Activated naive CD4-positive, alpha-beta T cell treated with anti-CD3 and anti-CD28 coated beads for 36 hours (primary cell): ENCODE measurements around the gene SMIM7. TPM values are rescaled to one million over a fixed set of nuclear protein-coding genes. Genes with fewer than 3 reads are reported as not detected.

ENCODE experiments used
- CTCF ChIA-PET: fragments of 350-600 bp; sonication (Branson Sonifier 250); formaldehyde crosslinking; loops from one replicate; lab custom pipeline; 2021; ENCODE audit warnings: antibody characterized with exemption; lab: Charles Lee
- DNase-seq: peaks from one replicate; pipeline ENCODE4 v3.0.0-alpha.2; 2020
- H3K27ac Mint-ChIP-seq: one replicate; pipeline ENCODE4 v1.8.0; 2021; ENCODE audit warnings: mild to moderate bottlenecking, mixed read lengths
- H3K27me3 Mint-ChIP-seq: one replicate; pipeline ENCODE4 v1.8.0; 2021; ENCODE audit warnings: low read depth, mixed read lengths
- H3K36me3 Mint-ChIP-seq: one replicate; pipeline ENCODE4 v1.8.0; 2021; ENCODE audit warnings: low read depth, mixed read lengths
- H3K4me1 Mint-ChIP-seq: one replicate; pipeline ENCODE4 v1.8.0; 2021; ENCODE audit warnings: low read depth, mixed read lengths
- H3K4me3 Mint-ChIP-seq: one replicate; pipeline ENCODE4 v1.8.0; 2021; ENCODE audit warnings: mild to moderate bottlenecking, moderate library complexity, mixed read lengths
- H3K9me3 Mint-ChIP-seq: one replicate; pipeline ENCODE4 v1.8.0; 2021; ENCODE audit warnings: mixed read lengths
- intact Hi-C: fragments of 100-400 bp; cut with micrococcal nuclease; formaldehyde crosslinking; loops from one replicate; pipeline ENCODE4 v1.15.1; 2023
- total RNA-seq, 2 experiments: library from RNA; stranded (reverse); gene quantifications; one replicate each; pipeline ENCODE4 v1.2.3, GENCODE V29; 2021

The SMIM7 gene
- total RNA-seq, 2 experiments from 2014 or later, result 51.0 to 59.2 TPM

- H3K36me3 Mint-ChIP-seq, result peaks cover 14% of the 10 kb centered on the region
- CTCF ChIA-PET, result interaction anchor here (0.7 kb wide), 1 partner anchor 1176 kb away, joined by 3 read pairs; no protein-coding TSS in a partner anchor
- H3K9me3 Mint-ChIP-seq, result no peaks in the 10 kb centered on the region
- peaks cover 46% of the 10 kb centered on the region for H3K4me1 Mint-ChIP-seq
- H3K27me3 Mint-ChIP-seq, result no peaks in the 10 kb centered on the region
- H3K4me3 Mint-ChIP-seq, result peak within 1 kb of the TSS; percentile 99
- H3K27ac Mint-ChIP-seq, result peak within 1 kb of the TSS; percentile 99
- peak; percentile 96 for DNase-seq
- intact Hi-C loops, result loop anchor here (1.0 to 2.0 kb wide), 8 partner anchors 32 to 156 kb away; partner anchors contain the start of genes C19orf44, CALR3, CHERP and SLC35E1
These were observed 31.6 kb downstream of the SMIM7 start, which contains the start of gene MED26 for GRCh38 chr19:16628183-16628983. TSS of gene MED26 (minus strand) at chr19:16628204. CDS start at chr19:16627943, 261 bp downstream.

- H3K36me3 Mint-ChIP-seq, result peaks cover 14% of the 10 kb centered on the region
- peaks cover 47% of the 10 kb centered on the region for H3K4me1 Mint-ChIP-seq
- no peaks in the 10 kb centered on the region for H3K9me3 Mint-ChIP-seq
- H3K27ac Mint-ChIP-seq, result no peak overlapping the region
- intact Hi-C loops, result loop anchor here (1.0 to 2.0 kb wide), 8 partner anchors 32 to 155 kb away; partner anchors contain the start of genes C19orf44, CALR3, CHERP and SLC35E1
- CTCF ChIA-PET, result no interaction called here
- no peak for DNase-seq
- peak overlapping the region; percentile 91 for H3K4me3 Mint-ChIP-seq
- H3K27me3 Mint-ChIP-seq, result no peaks in the 10 kb centered on the region
These were observed 32.1 kb downstream of the SMIM7 start for GRCh38 chr19:16627928-16628182.

GRCh38 chr19:16627193-16627927 is 32.6 kb downstream of the SMIM7 start:
- intact Hi-C loops, result no loop called here
- peak; percentile 32 for DNase-seq
- Mint-ChIP-seq H3K27ac (peak overlapping the region; percentile 81), H3K36me3 (peaks cover 14% of the 10 kb centered on the region), H3K4me3 (peak overlapping the region; percentile 91), H3K9me3 (no peaks in the 10 kb centered on the region), H3K27me3 (no peaks in the 10 kb centered on the region), H3K4me1 (peaks cover 47% of the 10 kb centered on the region)
- CTCF ChIA-PET, result interaction anchor here (1.3 to 1.4 kb wide), 2 partner anchors 43 to 92 kb away, joined by 3 read pairs; no protein-coding TSS in a partner anchor

GRCh38 chr19:16626796-16627192 is 33.1 kb downstream of the SMIM7 start:
- H3K36me3 Mint-ChIP-seq, result peaks cover 11% of the 10 kb centered on the region
- H3K9me3 Mint-ChIP-seq, result no peaks in the 10 kb centered on the region
- peaks cover 45% of the 10 kb centered on the region for H3K4me1 Mint-ChIP-seq
- intact Hi-C loops, result no loop called here
- H3K27me3 Mint-ChIP-seq, result no peaks in the 10 kb centered on the region
- H3K27ac Mint-ChIP-seq, result peak overlapping the region; percentile 81
- CTCF ChIA-PET, result interaction anchor here (0.8 to 1.4 kb wide), 3 partner anchors 39 to 91 kb away, joined by 3 to 4 read pairs (median 3); no protein-coding TSS in a partner anchor
- H3K4me3 Mint-ChIP-seq, result peak overlapping the region; percentile 91
- DNase-seq, result peak; percentile 39

- peaks cover 6% of the 10 kb centered on the region for H3K36me3 Mint-ChIP-seq
- no peak for DNase-seq
- no peak overlapping the region for H3K4me3 Mint-ChIP-seq
- no peaks in the 10 kb centered on the region for H3K27me3 Mint-ChIP-seq
- CTCF ChIA-PET, result interaction anchor here (1.1 to 1.3 kb wide), 2 partner anchors 9 to 44 kb away, joined by 4 to 5 read pairs; no protein-coding TSS in a partner anchor
- H3K27ac Mint-ChIP-seq, result no peak overlapping the region
- no peaks in the 10 kb centered on the region for H3K9me3 Mint-ChIP-seq
- peaks cover 48% of the 10 kb centered on the region for H3K4me1 Mint-ChIP-seq
- intact Hi-C loops, result no loop called here
These were observed 34.6 kb downstream of the SMIM7 start for GRCh38 chr19:16625163-16625958.

- DNase-seq, result no peak
- H3K4me3 Mint-ChIP-seq, result no peak overlapping the region
- H3K9me3 Mint-ChIP-seq, result no peaks in the 10 kb centered on the region
- H3K27me3 Mint-ChIP-seq, result no peaks in the 10 kb centered on the region
- intact Hi-C loops, result no loop called here
- H3K4me1 Mint-ChIP-seq, result peaks cover 50% of the 10 kb centered on the region
- CTCF ChIA-PET, result interaction anchor here (1.3 kb wide), 1 partner anchor 43 kb away, joined by 4 read pairs; no protein-coding TSS in a partner anchor
- H3K36me3 Mint-ChIP-seq, result peaks cover 6% of the 10 kb centered on the region
- H3K27ac Mint-ChIP-seq, result no peak overlapping the region
These were observed 35.7 kb downstream of the SMIM7 start for GRCh38 chr19:16624236-16624635.

- Mint-ChIP-seq H3K4me3 (no peak overlapping the region), H3K27me3 (no peaks in the 10 kb centered on the region), H3K27ac (no peak overlapping the region), H3K9me3 (no peaks in the 10 kb centered on the region), H3K4me1 (peaks cover 54% of the 10 kb centered on the region), H3K36me3 (peaks cover 6% of the 10 kb centered on the region)
- CTCF ChIA-PET, result no interaction called here
- DNase-seq, result no peak
- intact Hi-C loops, result no loop called here
These were observed 36.4 kb downstream of the SMIM7 start for GRCh38 chr19:16623576-16623975.

- Mint-ChIP-seq H3K36me3 (peaks cover 6% of the 10 kb centered on the region), H3K4me1 (peaks cover 59% of the 10 kb centered on the region), H3K9me3 (no peaks in the 10 kb centered on the region), H3K4me3 (no peak overlapping the region), H3K27ac (no peak overlapping the region), H3K27me3 (no peaks in the 10 kb centered on the region)
- CTCF ChIA-PET, result no interaction called here
- intact Hi-C loops, result no loop called here
- DNase-seq, result no peak
These were observed 36.9 kb downstream of the SMIM7 start for GRCh38 chr19:16623066-16623465.

GRCh38 chr19:16621165-16621800 is 38.7 kb downstream of the SMIM7 start:
- H3K27ac Mint-ChIP-seq, result no peak overlapping the region
- H3K36me3 Mint-ChIP-seq, result peaks cover 6% of the 10 kb centered on the region
- H3K9me3 Mint-ChIP-seq, result no peaks in the 10 kb centered on the region
- no peak for DNase-seq
- intact Hi-C loops, result no loop called here
- no peaks in the 10 kb centered on the region for H3K27me3 Mint-ChIP-seq
- no peak overlapping the region for H3K4me3 Mint-ChIP-seq
- CTCF ChIA-PET, result no interaction called here
- H3K4me1 Mint-ChIP-seq, result peaks cover 70% of the 10 kb centered on the region

- DNase-seq, result no peak
- H3K36me3 Mint-ChIP-seq, result peaks cover 5% of the 10 kb centered on the region
- peaks cover 69% of the 10 kb centered on the region for H3K4me1 Mint-ChIP-seq
- H3K9me3 Mint-ChIP-seq, result no peaks in the 10 kb centered on the region
- H3K27ac Mint-ChIP-seq, result no peak overlapping the region
- H3K27me3 Mint-ChIP-seq, result no peaks in the 10 kb centered on the region
- intact Hi-C loops, result no loop called here
- H3K4me3 Mint-ChIP-seq, result no peak overlapping the region
- CTCF ChIA-PET, result no interaction called here
These were observed 39.4 kb downstream of the SMIM7 start for GRCh38 chr19:16620584-16620983.

GRCh38 chr19:16620018-16620417 is 39.9 kb downstream of the SMIM7 start:
- H3K9me3 Mint-ChIP-seq, result no peaks in the 10 kb centered on the region
- no peak overlapping the region for H3K4me3 Mint-ChIP-seq
- peaks cover 69% of the 10 kb centered on the region for H3K4me1 Mint-ChIP-seq
- no peak overlapping the region for H3K27ac Mint-ChIP-seq
- no peaks in the 10 kb centered on the region for H3K27me3 Mint-ChIP-seq
- intact Hi-C loops, result no loop called here
- no peak for DNase-seq
- CTCF ChIA-PET, result no interaction called here
- H3K36me3 Mint-ChIP-seq, result peaks cover 3% of the 10 kb centered on the region
